ENCODE data around the gene KCNJ12.
"Not testable (repeated sequence)": the region's sequence is repeated elsewhere in the genome, so short reads cannot be mapped to it uniquely, and the experiment has no call there.

Gene KCNJ12

DNA sequence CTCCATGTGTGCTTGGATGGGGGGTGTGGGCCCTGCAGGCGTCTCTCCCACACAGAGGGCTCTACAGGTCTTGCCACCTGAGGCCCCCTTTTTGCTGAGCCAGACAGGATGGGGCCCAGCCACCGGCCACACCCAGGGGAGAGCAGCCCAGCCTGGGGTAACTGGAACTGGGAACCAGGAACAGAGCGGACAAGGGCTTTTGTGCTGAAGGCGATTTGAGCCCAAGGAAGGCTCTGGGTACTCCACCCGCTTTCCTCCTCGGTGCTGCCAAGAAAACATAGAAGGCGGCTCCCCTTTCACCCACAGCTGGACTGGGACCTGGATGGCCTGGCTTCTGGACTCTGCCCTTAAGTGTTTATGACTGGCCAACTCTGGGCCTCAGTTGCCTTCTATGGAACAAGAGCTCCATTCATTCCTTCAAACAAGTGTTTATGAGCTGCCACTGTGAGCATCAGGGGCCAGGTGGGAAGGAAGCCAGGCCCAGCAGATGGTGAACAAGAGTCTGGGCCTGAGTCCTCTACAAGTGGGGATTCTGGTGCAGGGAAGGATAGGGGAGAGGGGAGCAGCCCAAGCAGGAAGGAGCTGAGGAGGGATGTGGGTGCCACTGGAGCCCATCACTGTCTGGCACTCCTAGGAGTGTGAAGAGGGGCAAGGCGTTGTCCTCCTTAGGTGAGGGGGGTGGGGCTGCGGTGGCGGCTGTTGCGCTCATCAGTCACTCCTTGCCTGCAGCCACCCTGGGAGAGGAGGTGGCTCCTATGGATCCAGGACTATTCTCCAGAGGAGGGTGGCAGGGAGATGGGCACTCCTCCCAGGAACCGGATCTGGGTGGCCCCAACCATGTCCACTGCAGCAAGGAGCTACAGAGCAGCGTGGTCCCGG is 46.4 kb downstream of the KCNJ12 start:
- not testable (repeated sequence) for DNase-seq (ENCODE audit: low spot score)

DNA sequence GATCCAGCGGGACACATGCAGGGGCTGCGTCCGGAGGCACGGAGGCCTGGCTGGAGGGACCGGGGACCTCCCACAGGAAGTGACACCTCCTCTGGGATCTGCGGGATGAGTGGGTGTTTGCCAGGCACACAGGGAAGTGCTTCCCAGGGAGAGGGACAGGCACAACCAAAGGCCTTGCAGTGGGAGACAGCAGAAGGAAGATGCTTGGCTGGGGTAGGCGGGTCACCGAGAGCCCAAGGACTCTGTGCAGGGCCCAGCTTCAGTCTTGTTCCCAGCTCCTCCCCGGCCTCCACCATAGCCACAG is 47.0 kb downstream of the KCNJ12 start:
- not testable (repeated sequence) for DNase-seq (ENCODE audit: low spot score)

DNA sequence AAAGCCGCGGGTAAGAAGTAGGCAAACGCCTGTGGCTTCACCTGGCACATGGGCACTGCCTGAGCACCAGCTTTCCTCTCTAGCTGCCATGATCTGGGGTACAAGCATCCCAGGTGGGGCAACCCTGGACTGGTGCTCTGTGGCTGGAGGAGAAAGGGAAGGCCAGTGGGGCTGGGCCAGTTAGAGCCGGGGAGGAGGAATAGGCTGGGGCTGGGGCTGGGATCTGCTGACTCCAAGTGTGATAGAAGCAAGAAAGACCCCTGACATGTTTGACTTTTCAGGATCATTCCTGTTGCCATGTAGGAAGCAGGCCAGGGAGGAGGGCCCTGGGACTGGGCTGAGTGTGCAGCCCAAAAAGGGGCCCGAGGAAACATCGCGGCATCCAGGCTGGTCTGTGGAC is 48.5 kb downstream of the KCNJ12 start:
- DNase-seq (ENCODE audit: low spot score): not testable (repeated sequence)

DNA sequence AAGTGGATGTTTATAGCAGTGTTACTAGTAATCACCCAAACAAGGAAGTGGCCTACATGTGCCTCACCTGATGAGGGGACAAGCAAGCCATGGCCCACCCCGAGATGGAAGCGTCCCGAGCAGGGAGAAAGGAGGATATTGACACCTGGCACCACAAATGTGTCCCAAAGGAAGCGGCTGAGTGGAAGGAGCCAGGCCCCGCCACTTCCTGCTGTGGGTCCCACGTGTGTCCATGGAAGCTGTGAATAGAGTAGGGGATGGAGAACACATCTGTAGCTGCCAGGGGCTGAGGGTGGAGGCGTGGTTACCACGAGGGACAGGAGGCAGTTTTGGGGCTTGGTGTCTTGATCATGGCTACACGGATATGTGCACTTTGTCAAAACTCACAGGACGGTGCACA is 49.2 kb downstream of the KCNJ12 start:
- DNase-seq (ENCODE audit: low spot score): no peak

DNA sequence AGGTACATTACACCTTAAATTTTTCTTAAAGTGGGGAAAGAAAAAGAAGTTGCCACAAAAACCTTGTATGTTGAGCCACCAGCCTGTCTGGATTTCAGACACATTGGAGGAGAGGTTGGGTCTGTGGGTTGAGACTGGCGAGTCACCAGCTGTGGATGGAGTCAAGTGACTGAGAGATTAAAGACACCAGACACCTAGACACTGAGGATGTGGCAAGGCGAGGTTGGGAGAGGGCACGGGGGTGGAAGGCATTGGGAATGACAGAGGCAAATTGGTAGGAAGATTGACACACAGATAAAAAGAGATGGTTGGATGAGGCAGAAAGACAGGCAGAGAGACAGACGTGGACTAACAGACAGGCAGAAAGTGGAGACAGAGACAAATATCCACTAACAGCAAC is 49.6 kb downstream of the KCNJ12 start:
- no peak for DNase-seq (ENCODE audit: low spot score)

DNA sequence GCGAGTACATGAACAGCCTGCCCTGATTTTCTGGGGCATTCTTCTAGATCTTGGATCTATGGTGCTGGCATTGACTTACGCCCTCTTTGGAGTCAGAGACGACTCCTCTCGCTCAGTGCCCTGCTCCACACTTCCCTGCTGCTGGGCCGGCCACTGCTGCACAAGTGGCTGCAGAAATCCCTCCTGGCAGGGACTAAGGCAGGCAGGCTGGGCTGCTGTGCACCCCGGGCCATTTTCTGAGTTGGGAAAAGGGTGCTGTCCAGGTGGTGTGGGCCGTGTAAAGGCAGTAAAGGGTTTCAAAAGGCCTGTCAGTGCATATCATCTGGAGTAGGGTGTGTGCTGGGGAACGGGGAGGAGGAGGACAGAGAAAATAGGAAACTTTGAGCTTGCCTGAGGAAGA is 50.1 kb downstream of the KCNJ12 start:
- not testable (repeated sequence) for DNase-seq (ENCODE audit: low spot score)

DNA sequence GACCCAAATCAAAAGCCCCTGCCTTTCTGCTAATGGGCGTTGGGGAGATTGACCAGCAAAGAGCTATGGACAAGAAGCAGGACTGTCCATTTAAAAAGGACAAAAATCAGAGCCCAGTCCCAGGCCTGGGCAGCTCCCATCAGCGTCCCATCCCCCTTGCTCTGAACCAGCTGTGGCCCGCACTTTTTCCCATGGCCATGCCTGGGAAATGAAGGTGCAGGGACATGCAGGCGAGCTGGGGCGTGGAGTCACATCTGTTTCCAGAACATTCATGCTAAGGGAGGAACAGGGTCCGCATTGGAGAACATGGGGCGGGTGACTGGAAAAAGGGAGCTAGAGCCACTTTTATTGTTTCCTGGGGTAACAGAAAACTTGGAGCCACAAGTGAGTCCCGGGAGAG is 50.7 kb downstream of the KCNJ12 start:
- not testable (repeated sequence) for DNase-seq (ENCODE audit: low spot score)

DNA sequence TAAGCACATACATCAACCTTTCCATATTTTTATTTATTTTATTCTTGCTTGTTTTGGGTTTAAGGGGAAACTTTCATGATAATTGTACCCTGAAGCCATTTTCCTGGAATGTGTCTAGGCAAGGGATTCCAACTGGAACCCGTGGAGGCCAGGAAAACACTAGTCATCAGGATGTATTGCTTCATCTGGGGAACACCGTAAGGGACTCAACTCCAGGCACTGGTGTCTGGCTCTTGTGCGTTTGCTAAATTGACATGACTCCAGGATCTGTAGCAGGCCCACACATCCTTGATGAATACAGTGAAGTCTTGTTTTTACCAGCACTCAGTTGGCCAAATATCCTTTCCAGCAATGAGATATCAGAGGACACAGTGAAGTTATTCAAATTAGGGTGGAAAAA is 51.6 kb downstream of the KCNJ12 start:
- not testable (repeated sequence) for DNase-seq (ENCODE audit: low spot score)

DNA sequence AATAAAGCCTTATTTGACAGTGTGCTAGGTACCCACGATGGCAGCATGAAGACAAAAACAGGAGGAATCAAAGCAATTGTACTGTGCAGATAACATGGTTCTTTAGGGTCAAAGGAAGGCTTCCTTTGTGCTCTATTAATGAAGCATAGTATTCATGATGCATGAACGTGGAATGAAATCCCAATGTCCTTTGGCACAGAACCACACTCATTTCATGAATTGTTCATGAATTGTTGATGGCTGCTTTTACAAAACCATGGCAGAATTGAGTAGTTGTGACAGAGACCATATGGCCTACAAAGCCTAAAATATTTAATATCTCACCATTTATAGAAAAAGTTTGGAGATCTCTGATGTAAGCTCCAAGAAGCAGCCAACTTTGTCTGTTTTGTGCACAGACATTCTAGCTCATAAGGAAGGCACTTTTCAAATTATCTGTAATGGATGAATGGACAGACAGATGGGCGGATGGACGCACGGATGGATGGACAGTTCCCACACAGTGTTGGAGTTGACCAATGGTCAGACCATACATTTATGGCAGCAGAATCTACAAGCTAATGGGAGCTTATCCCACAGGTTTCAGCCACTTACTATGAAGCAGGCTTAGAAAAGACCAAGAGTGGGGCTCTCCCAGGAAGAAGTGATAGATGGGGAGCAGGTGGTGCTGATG is 52.7 kb downstream of the KCNJ12 start:
- not testable (repeated sequence) for DNase-seq (ENCODE audit: low spot score)

DNA sequence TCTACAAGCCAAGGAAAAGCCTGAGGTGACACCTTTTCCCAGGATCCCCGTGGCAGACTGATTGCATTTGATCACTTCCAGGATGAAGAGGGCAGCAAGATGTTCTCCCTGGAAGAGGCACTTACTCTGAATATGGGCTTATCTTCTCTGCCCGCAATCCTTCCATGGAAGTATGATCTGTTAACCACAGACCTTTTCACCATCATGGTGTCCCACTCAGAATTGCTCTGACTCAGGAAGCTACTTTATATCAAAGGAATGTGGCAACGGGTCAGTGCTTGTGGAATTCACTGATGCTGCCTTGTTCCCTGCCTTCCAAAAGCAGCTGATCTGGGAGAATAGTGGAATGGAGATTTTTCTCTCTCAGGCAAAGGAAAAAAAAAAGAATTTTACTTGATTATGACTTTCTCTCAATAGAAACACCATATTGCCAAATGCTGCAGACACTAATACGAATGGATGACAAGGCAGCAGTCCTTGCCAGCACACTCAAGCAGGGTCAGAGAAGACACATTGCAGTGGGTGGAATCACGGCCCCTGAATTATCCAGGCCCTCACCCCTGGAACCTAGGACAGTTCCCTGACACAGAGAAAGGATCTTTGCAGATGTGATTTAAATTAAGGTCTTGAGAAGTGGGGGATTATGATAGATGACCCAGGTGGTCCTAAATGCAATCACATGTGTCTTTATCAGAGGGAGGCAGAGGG is 53.9 kb downstream of the KCNJ12 start:
- not testable (repeated sequence) for DNase-seq (ENCODE audit: low spot score)

DNA sequence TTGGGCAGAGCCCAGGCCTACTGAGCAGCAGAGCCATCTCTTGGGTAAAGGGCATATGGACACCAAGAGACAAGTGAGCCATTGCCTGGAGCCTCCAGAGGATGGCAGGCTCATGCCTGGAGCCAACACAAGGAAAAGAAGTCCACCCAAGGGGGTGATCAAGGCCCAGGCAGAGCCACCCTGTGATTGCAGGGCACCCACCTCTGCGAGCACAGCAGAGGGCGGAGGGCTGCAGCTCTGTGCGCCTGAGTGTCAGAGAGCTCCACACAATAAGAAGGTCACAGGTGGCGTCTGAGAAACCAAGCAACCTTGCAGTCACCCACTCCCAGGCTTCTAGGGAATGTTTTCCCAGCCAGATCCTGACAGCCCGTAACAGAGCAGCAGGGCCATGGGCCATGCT is 57.8 kb downstream of the KCNJ12 start:
- DNase-seq (ENCODE audit: low spot score): not testable (repeated sequence)

DNA sequence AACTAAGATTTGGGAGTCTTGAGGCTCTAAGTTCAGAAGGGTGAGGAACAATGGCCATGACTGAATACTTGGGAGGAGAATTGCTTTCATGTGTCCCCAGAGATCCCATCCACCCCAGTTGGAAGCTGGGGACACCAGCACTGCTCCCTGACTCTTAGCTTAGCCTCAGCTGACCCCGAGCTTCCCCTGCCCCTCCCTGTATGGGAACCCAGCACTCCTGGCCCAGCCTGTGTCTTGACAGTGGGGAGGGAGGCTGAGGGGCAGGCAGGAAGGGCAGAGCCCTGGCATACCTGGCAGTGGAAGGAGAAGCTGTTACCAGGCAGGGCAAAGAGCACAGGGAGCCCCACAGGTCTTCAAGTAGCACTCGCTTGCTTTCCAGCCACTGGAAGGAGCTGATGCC is 58.8 kb downstream of the KCNJ12 start:
- not testable (repeated sequence) for DNase-seq (ENCODE audit: low spot score)

DNA sequence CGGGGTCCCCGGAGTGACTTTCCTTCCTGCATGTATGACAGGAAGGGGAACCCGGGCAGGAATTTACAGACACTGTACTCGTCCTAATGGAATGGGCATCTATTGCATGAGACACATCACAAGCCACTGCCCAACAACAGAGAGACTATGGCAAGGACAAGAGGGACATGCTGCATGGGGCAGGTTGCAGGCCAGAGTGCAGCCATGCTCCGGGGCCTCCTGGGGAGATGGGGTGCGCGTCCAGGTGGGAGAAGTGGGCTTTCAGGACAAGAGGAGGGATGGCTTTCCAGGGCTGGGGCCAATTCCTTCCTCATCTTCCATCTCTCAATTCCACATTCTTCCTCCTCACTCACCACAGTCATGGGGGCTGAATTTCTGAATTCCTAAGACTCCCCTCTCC is 60.3 kb downstream of the KCNJ12 start:
- not testable (repeated sequence) for DNase-seq (ENCODE audit: low spot score)

DNA sequence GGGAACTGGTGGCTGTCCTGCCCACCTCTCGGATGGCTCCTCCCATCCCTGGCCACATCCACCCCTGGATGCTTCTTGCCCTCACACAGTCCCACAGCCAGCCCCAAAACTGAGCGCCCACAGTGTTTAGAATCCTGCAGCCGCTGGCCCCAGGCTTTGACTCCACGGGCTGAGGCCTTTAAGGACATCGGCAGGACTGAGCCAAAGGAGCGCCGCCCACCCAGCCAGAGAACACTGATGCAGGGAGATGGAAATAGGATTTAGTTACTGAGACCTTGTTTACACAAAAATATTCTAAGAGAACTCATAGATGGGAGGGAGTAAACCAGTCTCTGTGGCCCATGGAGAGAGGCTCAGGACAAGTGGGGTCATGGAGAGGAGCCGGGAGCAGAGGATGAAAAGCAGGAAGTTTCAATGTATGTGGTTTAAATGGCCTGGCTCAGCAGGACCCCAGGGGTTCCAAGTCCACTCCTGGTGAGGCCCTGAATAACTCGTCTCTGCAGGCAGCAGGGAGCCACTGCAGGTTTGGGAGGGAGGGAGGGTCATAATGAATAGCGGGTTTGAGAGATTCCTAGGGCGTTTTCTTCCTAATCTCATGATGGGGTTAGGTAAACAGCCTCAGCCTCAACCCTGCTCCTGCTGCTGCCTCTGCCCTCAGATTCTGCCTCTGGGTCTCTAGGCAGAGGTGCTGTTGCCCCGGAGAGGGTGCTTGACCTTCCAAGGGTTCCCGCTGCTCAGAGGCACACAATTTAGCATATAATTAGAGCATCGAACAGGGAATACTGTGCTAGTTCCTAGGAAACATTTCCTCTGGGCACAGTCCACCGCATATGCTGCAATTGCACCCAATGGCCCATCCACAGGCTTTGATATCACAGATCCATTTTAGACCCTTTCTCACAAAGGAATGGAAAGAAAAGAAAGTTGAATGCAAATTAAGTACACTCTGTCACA is 61.0 kb downstream of the KCNJ12 start:
- not testable (repeated sequence) for DNase-seq (ENCODE audit: low spot score)

DNA sequence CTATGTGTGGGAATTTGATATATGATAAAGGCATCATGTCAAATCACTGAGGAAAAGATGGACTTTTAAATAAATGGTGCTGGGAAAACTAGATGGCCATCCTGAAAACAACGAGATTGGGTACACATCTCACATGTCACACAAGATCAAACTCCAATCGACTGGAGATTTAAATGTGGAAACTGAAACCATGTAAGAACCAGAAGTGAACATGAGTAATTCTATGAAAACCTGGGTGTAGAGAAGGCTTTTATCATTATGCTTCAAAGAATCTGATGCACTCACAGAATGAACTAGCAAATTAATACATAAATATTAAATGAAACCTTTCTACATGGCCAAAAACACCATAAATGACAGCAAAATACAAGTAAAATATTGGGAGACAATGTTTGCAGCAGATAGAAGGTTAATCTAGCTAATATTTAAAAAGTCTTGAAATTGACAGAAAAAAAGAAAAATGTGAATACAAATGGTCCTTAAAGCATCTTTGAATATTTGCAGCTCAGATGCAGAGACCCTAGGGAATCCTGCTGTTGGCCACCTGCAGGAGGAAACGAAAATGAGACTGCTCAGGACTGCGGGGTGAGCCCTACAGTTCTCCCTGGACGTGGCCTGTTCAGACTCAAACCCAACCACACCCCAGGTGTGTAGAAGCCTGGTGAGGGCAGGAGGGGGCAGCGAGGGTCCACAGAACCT is 62.3 kb downstream of the KCNJ12 start:
- DNase-seq (ENCODE audit: low spot score): not testable (repeated sequence)

DNA sequence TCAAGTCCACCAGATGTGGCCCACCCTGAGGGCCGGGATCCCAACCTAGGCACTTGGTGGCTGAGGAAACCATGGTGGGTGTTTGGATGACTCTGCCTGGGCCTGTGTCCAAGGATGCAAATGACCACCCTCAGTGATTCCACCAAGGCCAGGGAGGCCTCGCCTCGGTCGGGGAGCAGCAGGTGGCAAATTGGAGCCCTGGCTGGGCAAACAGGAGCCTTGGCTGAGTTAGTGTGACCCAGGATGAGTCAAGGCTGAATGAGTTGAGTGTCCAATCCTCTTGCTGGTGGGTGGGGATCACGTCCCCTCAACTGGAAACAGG is 62.8 kb downstream of the KCNJ12 start:
- DNase-seq (ENCODE audit: low spot score): not testable (repeated sequence)

DNA sequence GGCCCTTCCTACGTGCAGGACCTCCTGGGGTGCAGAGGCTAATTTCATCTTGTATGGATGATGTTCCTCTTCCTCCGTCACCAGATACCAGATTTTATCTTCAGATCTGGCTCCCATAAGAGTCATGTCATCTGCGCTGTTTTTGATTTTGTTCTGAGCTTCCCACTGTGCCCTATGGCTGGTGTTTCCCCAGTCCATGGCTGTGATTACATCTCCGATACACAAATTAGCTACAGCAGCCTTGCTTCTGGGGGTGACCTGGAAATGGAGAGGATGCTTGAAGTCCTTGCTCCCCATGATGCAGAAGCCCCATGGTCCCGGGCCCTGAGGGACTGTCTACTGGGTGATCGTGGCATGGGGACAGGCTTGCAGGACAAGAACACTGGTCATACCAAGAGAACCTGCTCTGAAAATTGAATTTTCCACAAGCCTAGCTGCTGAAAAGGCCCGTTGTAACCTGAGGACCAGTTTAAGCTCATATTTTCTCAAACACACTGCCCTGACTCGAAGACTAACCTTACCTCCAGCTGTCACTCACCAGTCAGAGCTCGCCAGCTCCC is 69.0 kb downstream of the KCNJ12 start:
- DNase-seq (ENCODE audit: low spot score): no peak

DNA sequence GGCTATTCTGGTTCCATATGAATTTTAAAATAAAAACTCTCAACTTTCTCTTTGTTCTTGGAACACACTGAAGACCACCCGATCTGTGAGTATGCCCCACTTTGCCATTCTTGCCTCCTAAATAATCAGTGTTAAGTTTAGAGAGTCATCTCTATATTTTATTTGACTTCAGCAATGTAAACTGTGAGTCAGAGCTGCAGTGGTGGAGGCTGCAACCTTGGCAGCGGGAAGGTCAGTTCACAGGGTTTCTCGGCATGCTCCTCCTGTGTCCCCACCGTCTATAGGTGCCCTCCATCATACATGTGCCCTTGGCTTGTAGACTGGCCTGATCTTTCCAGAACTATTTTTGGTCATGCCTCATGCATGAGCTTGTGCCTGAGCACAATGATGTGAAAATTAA is 71.4 kb downstream of the KCNJ12 start:
- DNase-seq (ENCODE audit: low spot score): not testable (repeated sequence)

DNA sequence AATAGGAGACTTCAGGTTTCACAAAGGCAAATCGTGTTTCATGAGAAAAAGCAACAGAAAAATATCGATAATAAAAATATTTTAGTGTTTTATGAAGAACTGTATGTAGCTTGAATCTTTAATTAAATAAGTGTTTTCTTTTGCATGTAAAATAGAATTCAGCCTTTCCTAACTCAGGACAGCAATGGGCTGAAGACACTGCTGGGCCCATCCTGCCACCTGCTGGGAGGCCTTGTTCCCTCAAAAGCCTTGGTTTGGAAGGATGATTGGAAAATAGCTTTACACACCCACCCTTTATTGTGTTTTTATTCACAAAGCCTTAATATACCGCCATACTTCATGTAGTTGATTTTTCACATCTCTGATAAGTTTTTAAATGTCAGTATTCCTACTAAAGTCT is 73.7 kb downstream of the KCNJ12 start:
- DNase-seq (ENCODE audit: low spot score): not testable (repeated sequence)

DNA sequence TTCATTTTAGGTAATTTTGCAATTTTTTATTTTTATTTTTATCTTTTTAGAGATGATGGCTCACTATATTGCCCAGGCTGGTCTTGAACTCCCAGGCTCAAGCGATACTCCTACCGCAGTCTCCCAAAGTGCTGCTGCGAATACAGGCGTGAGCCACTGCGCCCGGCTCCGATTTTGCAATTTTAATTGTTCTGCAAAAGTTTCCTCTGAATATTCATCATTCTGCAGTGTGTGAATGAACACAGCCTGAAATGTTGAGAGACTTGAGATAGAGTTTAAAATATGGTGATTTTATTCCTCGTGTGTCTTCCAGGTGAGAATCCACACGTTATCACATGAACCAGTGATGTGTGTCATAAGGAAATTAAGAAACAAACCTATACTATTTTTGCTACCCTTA is 75.8 kb downstream of the KCNJ12 start:
- DNase-seq (ENCODE audit: low spot score): no peak

All from globus pallidus (tissue), 1 donor.